Iris pigment epithelial cell (primary cell): ENCODE measurements around the gene SPSB2.

Experiments
- DNase-seq: peaks from one replicate; pipeline ENCODE4 v3.0.0-alpha.2; 2011; ENCODE audit warnings: low read depth

Gene SPSB2

DNA sequence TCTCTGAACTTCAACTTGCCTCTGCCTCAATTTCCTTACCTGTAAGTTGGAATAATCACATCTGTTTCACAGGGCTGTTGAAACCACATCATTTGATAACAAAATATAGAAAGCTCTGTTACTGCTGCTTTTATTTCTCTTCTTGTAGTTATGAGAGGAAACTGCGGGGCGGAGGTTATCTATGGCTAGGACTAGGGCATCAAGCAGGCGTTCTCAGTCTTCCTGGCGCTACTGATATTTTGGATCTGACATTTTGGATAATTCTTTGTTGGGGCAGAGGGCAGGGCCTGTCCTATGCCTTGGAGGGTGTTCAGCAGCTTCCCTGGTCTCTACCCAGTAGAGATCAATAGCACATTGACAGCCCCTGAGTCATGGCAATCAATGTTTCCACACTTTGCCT, 41.0 kb downstream of the SPSB2 start:
- DNase-seq: no peak

DNA sequence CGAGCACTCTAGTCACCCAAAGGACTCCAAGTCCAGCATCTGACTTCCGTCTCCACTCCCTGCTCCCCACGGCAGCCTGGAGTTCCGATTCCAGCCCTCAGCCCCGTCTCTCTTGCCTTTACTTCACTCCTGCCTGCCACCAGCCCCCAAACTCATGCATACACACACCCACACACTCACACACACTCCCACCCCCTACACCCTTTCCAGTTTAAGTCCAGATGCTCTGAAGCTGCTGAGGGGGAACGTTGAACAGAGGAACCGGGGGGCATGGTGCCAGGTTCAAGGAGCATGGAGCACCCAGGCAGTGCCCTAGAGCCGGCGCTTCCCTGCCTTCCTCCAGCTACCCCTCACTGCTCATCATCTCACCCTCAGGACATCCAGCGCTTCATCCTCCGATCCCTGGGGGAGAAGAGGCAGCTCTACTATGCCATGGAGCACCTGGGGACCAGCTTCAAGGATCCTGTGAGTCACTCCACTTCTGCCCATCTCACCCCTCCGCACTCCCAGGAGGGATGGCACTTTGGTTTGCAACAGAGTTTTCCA, 41.6 kb downstream of the SPSB2 start:
- DNase-seq: no peak

DNA sequence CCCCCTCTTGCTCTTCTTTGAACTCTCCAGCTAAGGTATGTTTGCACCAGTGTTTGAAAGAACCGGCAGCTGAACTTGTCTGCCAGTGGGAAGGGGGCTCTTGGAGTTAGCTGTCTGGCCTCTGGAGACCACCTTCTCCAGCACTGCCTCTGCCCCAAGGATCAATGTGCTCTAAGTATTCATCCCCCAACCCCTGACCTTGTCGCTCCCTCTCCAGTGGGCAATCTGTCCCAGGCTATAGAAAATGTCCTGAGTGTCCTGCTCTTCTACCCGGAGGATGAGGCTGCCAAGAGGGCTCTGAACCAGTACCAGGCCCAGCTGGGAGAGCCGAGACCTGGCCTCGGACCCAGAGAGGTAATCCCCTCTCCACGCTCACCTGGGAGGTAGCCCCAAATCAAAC, 42.1 kb downstream of the SPSB2 start:
- no peak for DNase-seq

DNA sequence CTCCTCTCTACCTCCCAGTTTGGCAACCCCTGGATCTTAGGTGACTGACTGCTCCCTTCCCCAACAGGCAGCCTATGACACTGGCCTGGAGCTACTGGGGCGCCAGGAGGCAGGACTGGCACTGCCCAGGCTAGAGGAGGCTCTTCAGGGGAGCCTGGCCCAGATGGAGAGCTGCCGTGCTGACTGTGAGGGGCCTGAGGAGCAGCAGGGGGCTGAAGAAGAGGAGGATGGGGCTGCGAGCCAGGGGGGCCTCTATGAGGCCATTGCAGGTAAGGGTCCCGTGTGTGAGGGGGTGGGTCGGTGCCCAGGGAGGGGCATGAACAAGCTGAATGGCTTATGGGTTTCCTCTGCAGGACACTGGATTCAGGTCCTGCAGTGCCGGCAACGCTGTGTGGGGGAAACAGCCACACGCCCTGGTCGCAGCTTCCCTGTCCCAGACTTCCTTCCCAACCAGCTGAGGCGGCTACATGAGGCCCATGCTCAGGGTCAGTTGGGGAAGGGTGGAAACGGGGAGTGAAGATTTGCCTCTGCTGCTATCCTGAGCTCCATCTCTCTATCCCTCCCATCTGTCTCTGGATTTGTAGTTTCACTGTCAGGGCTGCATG, 42.7 kb downstream of the SPSB2 start:
- DNase-seq: no peak

DNA sequence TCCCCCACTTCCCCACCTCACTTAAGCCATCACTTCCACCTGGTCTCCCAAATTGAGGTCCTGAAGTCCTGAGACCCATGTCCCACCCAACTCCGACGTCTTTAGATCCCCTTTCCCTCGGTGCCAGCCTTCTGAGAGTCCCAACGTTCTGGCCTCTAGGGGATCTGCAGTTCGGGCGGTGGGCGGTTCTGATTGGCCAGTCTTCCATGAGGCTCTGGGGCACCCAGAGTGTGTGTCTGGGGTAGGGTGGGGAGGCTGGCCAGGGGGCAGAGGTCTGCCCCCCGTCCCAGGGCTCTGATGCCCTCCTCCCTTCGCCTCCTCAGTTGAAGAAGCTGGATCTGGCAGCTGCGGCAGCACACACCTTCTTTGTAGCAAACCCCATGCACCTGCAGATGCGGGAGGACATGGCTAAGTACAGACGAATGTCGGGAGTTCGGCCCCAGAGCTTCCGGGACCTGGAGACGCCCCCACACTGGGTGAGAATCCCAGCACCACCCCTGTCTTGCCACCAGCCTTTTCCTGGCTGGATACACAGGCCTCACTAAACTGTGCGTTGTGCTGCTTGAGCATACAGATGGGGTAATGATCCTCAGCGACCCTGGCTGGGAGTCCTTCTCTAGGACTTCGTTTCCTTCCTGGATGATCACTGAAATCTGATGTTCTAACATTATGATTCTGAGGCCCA, 43.4 kb downstream of the SPSB2 start:
- DNase-seq: no peak

DNA sequence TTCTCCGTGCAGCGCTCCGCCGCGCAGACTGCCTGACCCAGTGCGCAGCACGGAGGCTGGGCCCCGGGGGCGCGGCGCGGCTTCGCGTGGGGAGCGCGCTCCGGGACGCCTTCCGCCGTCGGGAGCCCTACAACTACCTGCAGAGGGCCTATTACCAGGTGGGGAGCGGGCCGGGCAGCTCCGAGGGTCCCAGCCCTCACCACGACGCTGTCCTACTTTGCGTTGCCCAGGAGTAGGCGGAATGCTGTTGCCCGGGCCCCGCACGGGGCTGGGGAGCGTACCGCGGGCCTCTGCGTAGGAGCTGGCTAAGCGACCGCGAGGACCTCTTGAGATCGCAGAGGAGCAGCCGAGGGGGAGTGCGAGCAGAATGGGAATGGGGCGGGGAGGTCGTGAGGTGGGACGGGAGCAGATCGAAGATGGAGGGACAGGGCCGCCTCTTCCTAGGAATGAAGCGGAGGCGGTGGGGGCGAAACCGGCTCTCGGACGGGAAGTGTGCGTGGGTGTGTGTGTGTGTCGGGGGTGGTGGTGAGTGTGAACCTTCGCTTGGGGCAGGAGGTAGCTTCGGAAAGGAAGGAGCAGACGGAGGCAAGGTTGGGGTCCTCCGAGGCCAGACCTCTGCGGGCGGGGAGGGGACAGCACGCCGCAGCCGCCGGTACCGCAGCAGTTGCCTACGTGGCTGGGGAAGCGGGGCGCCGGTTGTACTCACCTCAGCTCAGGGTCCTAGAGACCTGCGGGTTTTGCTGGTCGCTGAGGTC, 44.1 kb downstream of the SPSB2 start:
- peak; percentile 78 for DNase-seq

DNA sequence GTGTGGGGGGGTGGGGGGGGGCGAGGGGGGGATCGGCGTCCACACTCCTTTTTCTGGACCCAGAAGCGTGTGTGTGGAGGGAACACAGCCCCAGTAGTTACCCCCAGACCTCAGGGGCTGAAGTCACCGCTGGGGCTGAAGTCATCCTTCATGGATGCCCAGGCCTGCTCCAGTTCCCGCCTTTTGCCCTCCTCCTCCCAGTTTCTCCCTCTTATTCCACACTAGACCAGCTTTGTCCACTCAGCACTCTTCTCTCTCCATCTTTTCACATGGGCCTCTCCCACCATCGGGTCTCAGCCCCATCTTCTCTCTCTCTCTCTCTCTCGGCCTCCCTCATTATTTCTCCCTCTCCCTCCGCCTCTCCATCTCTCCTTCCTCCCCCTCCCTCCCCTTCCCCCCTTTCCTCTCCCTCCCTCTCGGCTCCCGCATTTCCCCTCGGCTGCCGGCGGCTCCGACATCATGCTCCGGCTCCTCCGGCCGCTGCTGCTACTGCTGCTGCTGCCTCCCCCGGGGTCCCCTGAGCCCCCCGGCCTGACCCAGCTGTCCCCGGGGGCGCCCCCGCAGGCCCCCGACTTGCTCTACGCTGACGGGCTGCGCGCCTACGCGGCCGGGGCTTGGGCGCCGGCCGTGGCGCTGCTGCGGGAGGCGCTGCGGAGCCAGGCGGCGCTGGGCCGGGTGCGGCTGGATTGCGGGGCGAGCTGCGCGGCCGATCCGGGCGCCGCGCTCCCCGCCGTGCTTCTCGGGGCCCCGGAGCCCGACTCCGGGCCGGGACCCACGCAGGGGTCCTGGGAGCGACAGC, 44.9 kb downstream of the SPSB2 start, which contains the start of gene P3H3:
P3H3 (plus strand) TSS at position 426 of the 799 bp plus-strand sequence; CDS start at position 460, 34 bp downstream.
- peak; percentile 38 for DNase-seq

DNA sequence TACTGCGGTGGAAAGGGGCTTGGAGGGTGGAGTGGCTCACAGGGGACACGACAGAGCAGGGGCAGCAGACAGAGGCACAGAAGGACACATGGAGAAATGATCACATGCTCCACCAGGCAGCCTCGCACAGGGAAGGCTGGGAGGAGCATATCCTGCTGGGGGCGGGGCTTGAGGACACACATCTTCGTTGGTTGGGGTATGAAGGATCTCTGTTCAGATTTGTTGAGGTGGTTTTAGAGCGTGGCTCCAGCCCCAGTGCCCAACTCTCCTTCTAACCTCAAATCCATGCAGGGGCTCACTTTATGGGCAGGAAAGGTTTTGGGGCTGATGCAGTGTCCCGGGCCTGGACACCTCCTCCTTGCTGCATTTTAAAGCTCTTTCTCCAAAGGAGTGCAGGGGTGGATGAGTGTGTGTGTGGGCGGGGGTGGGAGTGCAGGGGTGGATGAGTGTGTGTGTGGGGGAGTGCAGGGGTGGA, 45.6 kb downstream of the SPSB2 start:
- peak; percentile 82 for DNase-seq

DNA sequence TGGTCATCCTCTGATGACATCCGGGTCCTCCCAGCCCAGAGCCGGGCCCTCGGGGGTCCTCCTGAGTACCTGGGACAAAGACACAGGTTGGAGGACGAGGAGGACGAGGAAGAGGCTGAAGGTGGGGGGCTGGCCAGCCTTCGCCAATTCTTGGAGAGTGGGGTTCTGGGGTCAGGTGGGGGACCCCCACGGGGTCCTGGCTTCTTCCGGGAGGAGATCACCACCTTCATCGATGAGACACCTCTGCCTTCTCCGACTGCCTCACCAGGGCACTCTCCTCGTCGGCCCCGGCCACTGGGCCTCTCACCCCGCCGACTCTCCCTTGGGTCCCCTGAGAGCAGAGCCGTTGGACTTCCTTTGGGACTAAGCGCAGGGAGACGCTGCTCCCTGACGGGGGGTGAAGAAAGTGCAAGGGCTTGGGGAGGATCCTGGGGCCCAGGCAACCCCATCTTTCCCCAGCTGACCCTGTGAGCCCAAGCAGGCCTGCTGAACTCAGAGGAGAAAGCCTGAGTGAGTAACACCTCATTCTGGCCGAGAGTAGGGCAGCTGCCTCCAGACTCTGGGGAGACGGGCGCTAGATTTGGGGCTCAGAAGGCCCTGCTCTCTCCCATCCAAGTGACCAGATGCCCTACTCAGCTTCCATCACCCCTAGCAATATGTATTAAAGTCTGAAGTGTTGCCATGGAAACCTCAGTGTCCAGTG, 46.2 kb downstream of the SPSB2 start:
- no peak for DNase-seq

DNA sequence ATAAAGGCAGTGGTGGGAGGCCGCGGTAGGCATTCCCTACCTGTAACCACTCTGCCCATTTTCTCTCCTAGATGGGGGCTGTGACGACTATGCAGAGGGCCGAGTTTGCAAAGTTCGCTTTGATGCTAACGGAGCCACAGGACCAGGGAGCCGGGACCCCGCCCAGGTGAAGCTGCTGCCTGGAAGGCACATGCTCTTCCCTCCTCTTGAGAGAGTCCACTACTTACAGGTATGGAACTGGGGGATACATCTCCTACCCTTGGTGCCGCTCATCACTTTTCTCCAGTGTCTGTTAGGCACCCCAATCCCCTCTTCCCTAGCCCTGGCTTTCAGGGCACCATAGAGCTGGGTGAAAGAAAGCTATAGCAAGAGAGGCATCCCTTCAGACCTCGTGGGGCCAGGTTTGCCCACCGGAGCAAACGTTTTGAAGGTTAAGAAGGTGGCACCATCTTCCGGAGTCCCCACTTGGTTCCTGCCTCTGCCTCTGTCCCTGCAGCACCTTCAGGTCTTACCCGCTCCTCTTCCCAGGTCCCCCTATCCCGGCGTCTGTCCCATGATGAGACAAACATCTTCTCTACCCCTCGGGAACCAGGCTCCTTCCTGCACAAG, 46.9 kb downstream of the SPSB2 start:
- no peak for DNase-seq

DNA sequence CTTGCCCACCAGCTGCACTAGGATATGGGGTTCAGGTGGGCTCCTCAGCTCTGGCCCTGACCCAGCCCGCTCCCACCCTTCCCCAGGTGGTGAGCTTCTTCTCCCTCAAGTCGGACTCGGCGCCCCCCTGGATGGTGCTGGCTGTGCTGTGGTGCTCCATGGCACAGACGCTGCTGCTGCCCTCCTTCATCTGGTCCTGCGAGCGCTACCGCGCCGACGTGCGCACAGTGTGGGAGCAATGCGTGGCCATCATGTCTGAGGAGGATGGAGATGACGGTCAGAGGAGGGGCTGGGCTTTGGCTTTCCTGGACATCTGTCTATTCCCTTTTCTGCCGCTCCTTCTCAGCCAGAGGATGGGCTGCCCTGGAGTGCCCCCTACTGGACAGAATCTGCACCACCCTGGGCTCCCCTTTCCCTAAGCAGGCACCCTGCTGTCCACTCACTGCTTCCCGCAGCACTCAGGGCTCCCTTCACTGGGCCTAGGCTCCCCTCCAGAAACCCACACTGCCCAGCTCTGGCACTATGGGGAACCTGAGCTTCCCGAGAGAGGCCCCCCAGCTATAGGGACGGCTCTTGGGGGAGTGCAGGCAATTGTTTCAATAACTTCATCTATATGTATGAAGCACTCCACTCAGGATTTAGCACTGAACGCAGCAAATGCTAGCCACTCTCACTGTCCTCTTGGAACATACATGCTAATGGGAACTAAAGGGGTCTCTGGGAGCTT, 47.5 kb downstream of the SPSB2 start:
- peak; percentile 80 for DNase-seq

DNA sequence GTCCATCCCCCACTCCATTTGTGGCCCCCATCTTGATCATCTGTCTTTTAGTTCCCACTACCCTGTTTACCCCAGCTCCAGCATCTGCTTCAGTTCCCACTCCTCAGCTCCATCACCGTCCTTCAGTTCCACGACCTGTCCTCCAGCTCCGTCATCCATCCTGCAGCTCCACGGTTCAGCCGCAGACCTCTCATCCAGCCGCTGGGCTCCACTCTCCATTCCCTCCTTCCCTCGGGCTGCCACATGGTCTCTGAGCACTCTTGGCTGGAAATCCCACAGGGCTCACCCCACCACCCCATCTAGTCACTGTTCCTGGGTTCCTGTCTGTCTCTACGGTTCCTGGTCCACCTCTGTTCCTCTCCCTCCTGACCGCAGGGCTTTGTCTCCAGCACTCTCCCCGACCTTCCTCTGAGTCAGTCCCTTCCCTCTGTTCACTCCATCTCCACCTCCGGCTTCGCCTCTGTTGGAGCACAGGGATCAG, 48.2 kb downstream of the SPSB2 start:
- peak; percentile 45 for DNase-seq

DNA sequence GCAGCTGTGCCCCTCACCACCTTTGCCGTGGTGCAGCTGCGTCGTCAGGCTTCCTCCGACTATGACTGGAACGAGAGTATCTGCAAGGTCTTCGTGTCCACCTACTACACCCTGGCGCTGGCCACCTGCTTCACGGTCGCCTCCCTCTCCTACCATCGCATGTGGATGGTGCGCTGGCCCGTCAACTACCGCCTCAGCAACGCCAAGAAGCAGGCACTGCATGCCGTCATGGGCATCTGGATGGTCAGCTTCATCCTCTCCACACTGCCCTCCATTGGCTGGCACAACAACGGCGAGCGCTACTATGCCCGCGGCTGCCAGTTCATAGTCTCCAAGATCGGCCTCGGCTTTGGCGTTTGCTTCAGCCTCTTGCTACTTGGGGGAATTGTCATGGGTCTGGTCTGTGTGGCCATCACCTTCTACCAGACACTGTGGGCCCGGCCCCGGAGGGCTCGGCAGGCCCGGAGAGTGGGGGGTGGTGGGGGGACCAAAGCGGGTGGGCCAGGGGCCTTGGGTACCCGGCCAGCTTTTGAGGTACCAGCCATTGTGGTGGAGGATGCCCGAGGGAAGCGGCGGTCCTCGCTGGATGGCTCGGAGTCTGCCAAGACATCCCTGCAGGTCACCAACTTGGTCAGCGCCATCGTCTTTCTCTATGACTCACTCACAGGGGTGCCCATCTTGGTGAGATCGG, 48.9 kb downstream of the SPSB2 start:
- DNase-seq: no peak

DNA sequence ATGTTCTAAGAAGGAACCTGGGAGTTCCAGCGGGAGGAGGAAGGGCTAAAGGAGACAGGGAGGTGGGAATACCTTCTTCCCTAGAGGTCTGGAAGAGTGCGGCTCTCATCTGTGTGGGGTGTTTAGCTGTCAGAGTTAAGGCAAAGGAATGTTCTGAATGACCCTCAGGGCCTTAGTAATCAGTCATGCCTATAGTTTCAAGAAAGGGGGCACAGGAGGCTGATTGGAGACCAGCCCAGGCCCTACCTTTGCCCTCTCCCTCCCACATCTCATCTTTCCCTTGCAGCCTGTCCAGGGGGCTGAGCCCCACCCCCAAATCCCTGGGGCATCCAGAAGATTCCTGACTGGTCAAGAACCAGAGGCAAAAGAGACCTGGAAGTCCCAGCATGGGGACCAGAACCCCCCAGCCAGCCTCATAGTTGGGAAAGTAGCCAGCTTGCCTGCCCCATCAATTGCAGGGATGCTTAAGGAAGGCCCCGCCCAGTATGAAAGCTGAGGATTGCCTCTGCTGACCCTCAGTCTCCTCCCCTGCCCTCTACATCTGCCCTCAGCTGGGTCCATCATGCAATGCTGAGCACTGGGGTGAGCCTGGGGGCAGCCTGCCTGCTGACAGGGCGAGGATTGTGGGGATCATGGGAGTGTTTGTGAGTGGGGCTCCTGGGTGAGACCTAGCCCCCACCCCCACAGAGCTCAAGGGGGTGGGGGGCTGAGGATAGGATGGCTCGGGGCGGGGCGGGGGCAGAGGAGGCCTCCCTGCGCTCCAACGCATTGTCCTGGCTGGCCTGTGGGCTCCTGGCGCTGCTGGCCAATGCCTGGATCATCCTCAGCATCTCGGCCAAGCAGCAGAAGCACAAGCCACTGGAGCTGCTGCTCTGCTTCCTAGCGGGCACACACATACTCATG, 49.7 kb downstream of the SPSB2 start:
- no peak for DNase-seq

DNA sequence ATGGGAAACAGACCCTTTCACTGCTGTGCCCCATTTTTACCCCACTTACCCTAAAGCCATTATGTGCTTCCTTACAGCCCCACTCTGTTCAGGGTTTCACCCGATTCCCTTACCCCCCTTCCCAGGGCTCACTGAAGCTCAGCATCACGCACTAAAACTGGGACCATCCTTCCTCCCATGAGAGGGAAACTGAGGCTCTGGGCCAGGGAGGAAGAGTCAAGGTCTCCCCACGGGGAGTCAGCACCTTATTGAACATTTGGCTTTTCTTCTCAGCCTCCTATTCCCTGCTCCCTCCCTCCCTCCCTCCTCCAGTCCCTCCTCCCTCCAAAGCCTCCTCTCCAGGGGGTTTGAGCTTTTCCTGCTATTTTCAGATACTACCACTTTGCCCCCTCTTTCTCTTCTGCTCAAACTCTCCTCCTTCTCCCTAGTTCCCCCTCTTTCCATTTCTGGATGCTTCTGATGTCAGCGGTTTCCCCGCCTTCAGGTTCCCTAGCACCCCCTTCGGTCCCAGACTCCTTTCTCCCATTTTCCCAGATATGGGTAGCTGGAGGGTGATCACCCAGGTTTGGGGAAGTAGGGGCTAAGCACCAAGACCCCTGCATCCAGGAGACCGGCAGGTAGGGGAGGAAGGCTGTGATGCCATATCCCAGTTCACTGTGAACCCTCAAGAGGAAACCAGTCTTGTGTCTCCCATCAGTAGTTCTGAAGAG, 50.5 kb downstream of the SPSB2 start:
- DNase-seq: no peak

DNA sequence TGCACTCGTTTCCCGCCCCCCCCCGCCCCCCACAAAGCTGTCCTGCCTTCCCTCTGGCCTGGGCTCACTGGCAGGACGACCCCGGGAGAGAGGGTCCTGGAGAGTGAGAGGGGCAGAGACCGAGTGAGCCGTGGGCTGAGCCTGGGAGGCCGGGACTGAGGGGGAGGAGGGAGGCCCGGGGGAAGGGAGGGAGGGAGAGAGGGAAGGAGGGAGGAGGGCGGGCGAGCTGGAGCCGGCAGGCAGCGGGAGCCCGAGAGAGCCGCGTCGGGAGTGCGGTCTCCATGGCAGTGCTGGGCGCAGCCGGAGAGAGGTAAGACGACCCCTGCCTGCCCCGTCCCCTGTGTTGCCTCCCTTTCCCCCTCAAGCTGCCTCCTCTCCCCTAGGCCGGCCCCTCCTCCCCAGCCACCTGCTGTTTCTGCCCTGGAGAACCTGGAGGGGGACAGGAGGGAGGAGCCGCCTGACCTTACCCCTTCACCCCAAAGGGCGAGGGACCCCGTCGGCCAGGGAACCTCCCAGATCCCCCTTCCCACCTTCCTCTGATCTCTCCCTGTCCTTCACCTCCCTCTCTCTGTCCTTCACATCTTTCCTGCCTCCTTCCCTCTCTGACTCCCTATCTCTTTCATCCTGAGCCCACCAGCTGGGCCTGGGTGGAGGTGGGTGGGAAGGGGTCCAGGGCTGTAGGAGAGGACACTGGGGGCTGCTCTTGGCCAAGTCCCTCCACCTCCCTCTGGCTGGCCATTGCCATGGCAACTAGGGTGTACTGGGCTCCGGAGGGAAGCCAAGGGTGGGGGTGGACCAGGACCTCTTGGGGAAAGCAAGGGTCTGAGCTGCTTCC, 51.3 kb downstream of the SPSB2 start, which contains the start of gene GPR162:
GPR162 (plus strand) TSS at position 231 of the 835 bp plus-strand sequence. CDS start 2,078 bp downstream, outside the sequence.
- peak; percentile 51 for DNase-seq
